HCT116 (cell line): Measurements from ENCODE around the gene RPTOR. TPM values are rescaled to one million over a fixed set of nuclear protein-coding genes. Genes with fewer than 3 reads are reported as not detected.

Experiments
- ATAC-seq: fragments of 200-7000 bp; cut with Tn5 transposase; 2 replicates; pipeline ENCODE4 v1.9.1; 2020; ENCODE audit warnings: mild to moderate bottlenecking, moderate library complexity
- BruUV-seq: library from RNA; stranded (reverse); fragments of 400-500 nt; replicated peaks from 2 replicates; lab custom pipeline; 2021; lab: Mats Ljungman, UMichigan
- CTCF ChIA-PET: fragments of 300-600 bp; sonication (Branson Sonifier 250); formaldehyde crosslinking; loops from one replicate; lab custom pipeline; 2021; ENCODE audit warnings: antibody characterized with exemption; lab: Charles Lee
- POLR2A ChIA-PET: fragments of 300-600, 350-600 bp; sonication (Branson Sonifier 250); formaldehyde crosslinking; loops from one replicate; lab custom pipeline; 2021; ENCODE audit warnings: antibody characterized with exemption; lab: Charles Lee
- RAD21 ChIA-PET, 2 experiments: fragments of 300-600 bp; sonication (Branson Sonifier 250); formaldehyde crosslinking; loops; one replicate each; lab custom pipeline; 2023; ENCODE audit warnings: low total read pairs in 2 of 2; ENCODE audit not compliant: uncharacterized antibody in 2 of 2, unreplicated experiment in 2 of 2, low non-redundant PET in 1 of 2; lab: Charles Lee
- DNase-seq: peaks from one replicate; pipeline ENCODE4 v3.0.0-alpha.2; 2010; ENCODE audit warnings: low read depth, low spot score
- H2AFZ ChIP-seq: fragments of 200-600 bp; shearing (Covaris generic), sonication (generic); 2 replicates; pipeline ENCODE4 v1.6.1; 2017; ENCODE audit warnings: low read depth, mixed run types, mixed read lengths, antibody characterized with exemption, low read length; ENCODE audit not compliant: poor library complexity, severe bottlenecking
- H3K27ac ChIP-seq: 2 replicates; pipeline ENCODE4 v1.5.1; 2012; ENCODE audit warnings: low read depth, low read length
- H3K27me3 ChIP-seq: fragments of 200-600 bp; sonication (generic); 2 replicates; pipeline ENCODE4 v1.6.1; 2016; ENCODE audit warnings: mixed run types, low read length, mixed read lengths; ENCODE audit not compliant: insufficient read depth
- H3K36me3 ChIP-seq, 2 experiments: fragments of 200-500 bp in 1 of 2; fragments of 200-600 bp in 1 of 2; sonication (Bioruptor generic) in 1 of 2; sonication (generic) in 1 of 2; 2 replicates each; pipeline versions ENCODE4 v1.5.1 to v1.6.1; 2014 to 2016; ENCODE audit warnings: low read length in 2 of 2, inconsistent platforms in 1 of 2, mixed read lengths in 1 of 2, mixed run types in 1 of 2; ENCODE audit not compliant: insufficient read depth in 2 of 2, control insufficient read depth in 1 of 2
- H3K4me1 ChIP-seq, 2 experiments: fragments of 200-600 bp in 1 of 2; sonication (generic) in 1 of 2; 2 replicates each; pipeline versions ENCODE4 v1.5.1 to v1.6.1; 2012 to 2017; ENCODE audit warnings: low read length in 2 of 2, inconsistent platforms in 1 of 2, mild to moderate bottlenecking in 1 of 2, mixed read lengths in 1 of 2, mixed run types in 1 of 2, moderate library complexity in 1 of 2; ENCODE audit not compliant: insufficient read depth in 2 of 2, control insufficient read depth in 1 of 2
- H3K4me2 ChIP-seq: fragments of 200-600 bp; sonication (generic); 2 replicates; pipeline ENCODE4 v1.6.1; 2017; ENCODE audit warnings: mixed run types, low read length, mixed read lengths
- H3K4me3 ChIP-seq, 2 experiments: fragments of 200-600 bp in 1 of 2; sonication (generic) in 1 of 2; replicated peaks in 1 of 2; 2 replicates each; pipeline ENCODE4 v1.5.1; 2011 to 2016; ENCODE audit warnings: low read length in 2 of 2, control low read depth in 1 of 2, low read depth in 1 of 2, mild to moderate bottlenecking in 1 of 2, mixed read lengths in 1 of 2, mixed run types in 1 of 2
- H3K79me2 ChIP-seq: fragments of 200-600 bp; sonication (generic); 2 replicates; pipeline ENCODE4 v1.6.1; 2017; ENCODE audit warnings: mild to moderate bottlenecking, mixed run types, low read length, moderate library complexity, mixed read lengths; ENCODE audit not compliant: insufficient read depth
- H3K9ac ChIP-seq: fragments of 200-600 bp; sonication (generic); 2 replicates; pipeline ENCODE4 v1.6.1; 2016; ENCODE audit warnings: low read length, mixed read lengths
- H3K9me2 ChIP-seq: fragments of 200-600 bp; sonication (generic), shearing (Covaris generic); 2 replicates; pipeline ENCODE4 v1.6.1; 2017; ENCODE audit warnings: mixed run types, mild to moderate bottlenecking, moderate library complexity; ENCODE audit not compliant: insufficient read depth
- H3K9me3 ChIP-seq, 2 experiments: fragments of 200-500 bp in 1 of 2; fragments of 200-600 bp in 1 of 2; sonication (Bioruptor generic) in 1 of 2; sonication (generic) in 1 of 2; 2 replicates each; pipeline ENCODE4 v1.6.1; 2014 to 2017; ENCODE audit warnings: low read length in 2 of 2, mixed read lengths in 2 of 2, inconsistent platforms in 1 of 2, low read depth in 1 of 2, mild to moderate bottlenecking in 1 of 2, mixed run types in 1 of 2, moderate library complexity in 1 of 2; ENCODE audit not compliant: control insufficient read depth in 1 of 2, insufficient read depth in 1 of 2
- H4K20me1 ChIP-seq: fragments of 200-600 bp; sonication (generic), shearing (Covaris generic); 2 replicates; pipeline ENCODE4 v1.6.1; 2017; ENCODE audit warnings: mixed run types, mild to moderate bottlenecking, moderate library complexity; ENCODE audit not compliant: insufficient read depth
- CBX3 ChIP-seq: IDR thresholded peaks from 2 replicates; pipeline ENCODE4 v1.6.1; 2012; ENCODE audit warnings: low read depth
- EGR1 ChIP-seq: IDR thresholded peaks from 2 replicates; pipeline ENCODE4 v1.6.1; 2012; ENCODE audit warnings: low read depth
- ELF1 ChIP-seq: IDR thresholded peaks from 2 replicates; pipeline ENCODE4 v1.6.1; 2012; ENCODE audit warnings: low read depth, borderline replicate concordance
- EZH2 ChIP-seq: fragments of 200-600 bp; sonication (generic); IDR thresholded peaks from 2 replicates; pipeline ENCODE4 v1.6.1; 2017; ENCODE audit warnings: antibody characterized with exemption, mixed run types
- EZH2phosphoT487 ChIP-seq: fragments of 200-600 bp; IDR thresholded peaks from 2 replicates; pipeline ENCODE4 v1.6.1; 2018; ENCODE audit warnings: antibody characterized with exemption, borderline replicate concordance
- FOSL1 ChIP-seq: IDR thresholded peaks from 2 replicates; pipeline ENCODE4 v1.6.1; 2012; ENCODE audit warnings: low read depth
- JUND ChIP-seq: IDR thresholded peaks from 2 replicates; pipeline ENCODE4 v1.6.1; 2012
- POLR2A ChIP-seq: IDR thresholded peaks from 2 replicates; pipeline ENCODE4 v1.7.0; 2011; ENCODE audit warnings: borderline replicate concordance; ENCODE audit not compliant: insufficient read depth, insufficient read length; ENCODE audit errors: extremely low read depth
- POLR2AphosphoS5 ChIP-seq: IDR thresholded peaks from 2 replicates; pipeline ENCODE4 v1.6.1; 2011; ENCODE audit warnings: mild to moderate bottlenecking, low read depth, low read length, moderate library complexity
- SP1 ChIP-seq: IDR thresholded peaks from 2 replicates; pipeline ENCODE4 v1.6.1; 2012; ENCODE audit warnings: low read depth
- SRF ChIP-seq: IDR thresholded peaks from 2 replicates; pipeline ENCODE4 v1.6.1; 2012; ENCODE audit warnings: low read depth
- TCF7L2 ChIP-seq: IDR thresholded peaks from 2 replicates; pipeline ENCODE4 v1.7.0; 2011; ENCODE audit warnings: borderline replicate concordance, inconsistent platforms; ENCODE audit not compliant: insufficient read depth, insufficient read length; ENCODE audit errors: extremely low read depth
- YY1 ChIP-seq: IDR thresholded peaks from 2 replicates; pipeline ENCODE4 v1.6.1; 2011; ENCODE audit warnings: low read length, low read depth, moderate library complexity, mild to moderate bottlenecking; ENCODE audit not compliant: insufficient replicate concordance; ENCODE audit errors: extremely low read depth
- ZFX ChIP-seq: fragments of 450-650 bp; IDR thresholded peaks from 2 replicates; pipeline ENCODE4 v1.6.1; 2017
- ZNF274 ChIP-seq: fragments of 200-500 bp; sonication (Bioruptor generic); IDR thresholded peaks from 2 replicates; pipeline ENCODE4 v1.6.1; 2014; ENCODE audit warnings: mild to moderate bottlenecking, low read depth, low read length, inconsistent platforms
- intact Hi-C: fragments of 100-400 bp; cut with micrococcal nuclease; formaldehyde crosslinking; loops from 2 replicates; pipeline ENCODE4 v1.10.0; 2022
- total RNA-seq: library from RNA; stranded (reverse); gene quantifications from one replicate; pipeline ENCODE4 v1.2.1, GENCODE V29; 2021; ENCODE audit not compliant: unreplicated experiment
- TF ChIP-seq, protein P1 (sequence below), 3 experiments: fragments of 200-600 bp in 1 of 3; sonication (generic) in 1 of 3; IDR thresholded peaks in 2 of 3; conservative IDR thresholded peaks in 1 of 3; 2 replicates each; pipeline ENCODE4 v1.5.1; 2012 to 2017; ENCODE audit warnings: low read depth in 2 of 3, low read length in 2 of 3, antibody characterized with exemption in 1 of 3, borderline replicate concordance in 1 of 3, control low read depth in 1 of 3, mild to moderate bottlenecking in 1 of 3, mixed read lengths in 1 of 3, mixed run types in 1 of 3, moderate library complexity in 1 of 3; ENCODE audit not compliant: insufficient read depth in 1 of 3
- TF ChIP-seq, protein P2 (sequence below): IDR thresholded peaks from 2 replicates; pipeline ENCODE4 v1.6.1; 2012; ENCODE audit warnings: low read depth
- TF ChIP-seq, protein P3 (sequence below): IDR thresholded peaks from 2 replicates; pipeline ENCODE4 v1.6.1; 2011; ENCODE audit warnings: mild to moderate bottlenecking, low read length, moderate library complexity; ENCODE audit not compliant: insufficient replicate concordance; ENCODE audit errors: extremely low read depth
- TF ChIP-seq, protein P4 (sequence below): IDR thresholded peaks from 2 replicates; pipeline ENCODE4 v1.6.1; 2012

The RPTOR gene
- total RNA-seq, 1 experiment from 2014 or later = 69.5 TPM

DNA sequence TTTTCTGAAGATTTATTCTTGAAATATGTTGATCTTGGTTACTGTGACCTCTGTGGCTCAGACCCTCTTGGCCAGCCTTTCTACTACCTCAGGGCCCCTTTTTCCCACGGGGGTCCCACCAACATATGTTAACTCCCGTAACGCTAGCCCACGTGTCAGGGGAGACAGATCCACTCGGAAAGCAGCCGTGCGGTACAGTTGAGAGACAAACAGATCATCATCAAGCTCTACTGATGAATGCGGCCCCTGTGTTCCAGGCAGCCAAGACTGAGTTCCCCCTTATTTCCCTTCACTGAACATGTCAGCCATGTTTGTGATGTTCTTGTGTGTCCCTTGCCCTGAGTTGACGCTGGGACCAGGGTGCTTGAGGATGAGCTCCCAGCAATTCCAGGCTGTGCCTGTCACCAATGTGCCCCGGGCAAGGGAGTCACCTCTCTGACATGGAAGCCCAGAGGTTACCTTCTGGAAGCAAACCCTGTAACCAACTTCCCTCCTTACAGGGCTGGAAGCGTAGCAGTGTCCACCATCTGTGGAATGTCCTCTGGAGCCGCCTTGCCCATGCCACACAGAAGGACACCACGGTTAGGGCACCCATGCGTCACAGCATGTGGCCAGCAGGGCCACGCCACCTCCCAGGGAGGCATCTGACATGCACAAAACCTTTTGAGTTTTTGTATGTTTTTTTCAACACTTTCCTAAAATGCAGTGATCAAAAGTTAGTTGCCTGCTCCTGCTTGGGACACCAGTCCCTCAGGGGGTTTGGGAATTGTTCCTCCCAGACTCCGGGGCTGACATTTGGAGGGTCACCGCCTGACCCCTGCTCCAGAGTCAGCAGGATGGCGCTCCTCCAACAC lies 253.3 kb downstream of the RPTOR start:
- H3K4me1 ChIP-seq = peaks cover under 1 to 18% of the 10 kb centered on the region in 2 experiments; a peak in 3 of 4 replicates
- no peak overlapping the region for H2AFZ ChIP-seq
- no peaks in the 10 kb centered on the region for H3K9me3 ChIP-seq
- ChIA-PET RAD21 (no interaction called here), CTCF (no interaction called here), POLR2A (interaction anchor here (0.6 kb wide), 1 partner anchor 42 kb away, joined by 4 read pairs; no protein-coding TSS in a partner anchor)
- ATAC-seq = no peak
- no peak overlapping the region for H3K27ac ChIP-seq
- H3K79me2 ChIP-seq = no peaks in the 10 kb centered on the region; the same call in 1 of the 2 replicates
- intact Hi-C loops = no loop called here
- no peaks in the 10 kb centered on the region for H3K9me2 ChIP-seq
- no peaks in the 10 kb centered on the region for H4K20me1 ChIP-seq
- no peaks in the 10 kb centered on the region for H3K27me3 ChIP-seq
- H3K4me2 ChIP-seq = no peak overlapping the region
- no TSS peak for BruUV-seq
- H3K4me3 ChIP-seq = no peak overlapping the region
- 0 out of 4 replicates have a peak, but pooled peaks cover 0 to 4% of the 10 kb centered on the region in 2 experiments for H3K36me3 ChIP-seq
- DNase-seq = no peak
- H3K9ac ChIP-seq = no peak overlapping the region
- TF ChIP-seq POLR2AphosphoS5 (no peak), ELF1 (no peak), TCF7L2 (no peak), JUND (no peak), EZH2 (no peak), YY1 (no peak), FOSL1 (no peak), EGR1 (no peak), EZH2phosphoT487 (no peak), SP1 (no peak), ZFX (no peak), ZNF274 (no peak), POLR2A (no peak), CBX3 (no peak), SRF (no peak)
- TF ChIP-seq, protein P1, sequence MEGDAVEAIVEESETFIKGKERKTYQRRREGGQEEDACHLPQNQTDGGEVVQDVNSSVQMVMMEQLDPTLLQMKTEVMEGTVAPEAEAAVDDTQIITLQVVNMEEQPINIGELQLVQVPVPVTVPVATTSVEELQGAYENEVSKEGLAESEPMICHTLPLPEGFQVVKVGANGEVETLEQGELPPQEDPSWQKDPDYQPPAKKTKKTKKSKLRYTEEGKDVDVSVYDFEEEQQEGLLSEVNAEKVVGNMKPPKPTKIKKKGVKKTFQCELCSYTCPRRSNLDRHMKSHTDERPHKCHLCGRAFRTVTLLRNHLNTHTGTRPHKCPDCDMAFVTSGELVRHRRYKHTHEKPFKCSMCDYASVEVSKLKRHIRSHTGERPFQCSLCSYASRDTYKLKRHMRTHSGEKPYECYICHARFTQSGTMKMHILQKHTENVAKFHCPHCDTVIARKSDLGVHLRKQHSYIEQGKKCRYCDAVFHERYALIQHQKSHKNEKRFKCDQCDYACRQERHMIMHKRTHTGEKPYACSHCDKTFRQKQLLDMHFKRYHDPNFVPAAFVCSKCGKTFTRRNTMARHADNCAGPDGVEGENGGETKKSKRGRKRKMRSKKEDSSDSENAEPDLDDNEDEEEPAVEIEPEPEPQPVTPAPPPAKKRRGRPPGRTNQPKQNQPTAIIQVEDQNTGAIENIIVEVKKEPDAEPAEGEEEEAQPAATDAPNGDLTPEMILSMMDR (IDR thresholded peaks at IDR 0.05 in 2 of 3, conservative IDR thresholded peaks at IDR 0.05 in 1 of 3; ENCODE audit: borderline replicate concordance in 1 of 3, insufficient read depth in 1 of 3, low read depth in 2 of 3, low read length in 2 of 3) = no peak
- TF ChIP-seq, protein P2, sequence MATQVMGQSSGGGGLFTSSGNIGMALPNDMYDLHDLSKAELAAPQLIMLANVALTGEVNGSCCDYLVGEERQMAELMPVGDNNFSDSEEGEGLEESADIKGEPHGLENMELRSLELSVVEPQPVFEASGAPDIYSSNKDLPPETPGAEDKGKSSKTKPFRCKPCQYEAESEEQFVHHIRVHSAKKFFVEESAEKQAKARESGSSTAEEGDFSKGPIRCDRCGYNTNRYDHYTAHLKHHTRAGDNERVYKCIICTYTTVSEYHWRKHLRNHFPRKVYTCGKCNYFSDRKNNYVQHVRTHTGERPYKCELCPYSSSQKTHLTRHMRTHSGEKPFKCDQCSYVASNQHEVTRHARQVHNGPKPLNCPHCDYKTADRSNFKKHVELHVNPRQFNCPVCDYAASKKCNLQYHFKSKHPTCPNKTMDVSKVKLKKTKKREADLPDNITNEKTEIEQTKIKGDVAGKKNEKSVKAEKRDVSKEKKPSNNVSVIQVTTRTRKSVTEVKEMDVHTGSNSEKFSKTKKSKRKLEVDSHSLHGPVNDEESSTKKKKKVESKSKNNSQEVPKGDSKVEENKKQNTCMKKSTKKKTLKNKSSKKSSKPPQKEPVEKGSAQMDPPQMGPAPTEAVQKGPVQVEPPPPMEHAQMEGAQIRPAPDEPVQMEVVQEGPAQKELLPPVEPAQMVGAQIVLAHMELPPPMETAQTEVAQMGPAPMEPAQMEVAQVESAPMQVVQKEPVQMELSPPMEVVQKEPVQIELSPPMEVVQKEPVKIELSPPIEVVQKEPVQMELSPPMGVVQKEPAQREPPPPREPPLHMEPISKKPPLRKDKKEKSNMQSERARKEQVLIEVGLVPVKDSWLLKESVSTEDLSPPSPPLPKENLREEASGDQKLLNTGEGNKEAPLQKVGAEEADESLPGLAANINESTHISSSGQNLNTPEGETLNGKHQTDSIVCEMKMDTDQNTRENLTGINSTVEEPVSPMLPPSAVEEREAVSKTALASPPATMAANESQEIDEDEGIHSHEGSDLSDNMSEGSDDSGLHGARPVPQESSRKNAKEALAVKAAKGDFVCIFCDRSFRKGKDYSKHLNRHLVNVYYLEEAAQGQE = no peak
- TF ChIP-seq, protein P3, sequence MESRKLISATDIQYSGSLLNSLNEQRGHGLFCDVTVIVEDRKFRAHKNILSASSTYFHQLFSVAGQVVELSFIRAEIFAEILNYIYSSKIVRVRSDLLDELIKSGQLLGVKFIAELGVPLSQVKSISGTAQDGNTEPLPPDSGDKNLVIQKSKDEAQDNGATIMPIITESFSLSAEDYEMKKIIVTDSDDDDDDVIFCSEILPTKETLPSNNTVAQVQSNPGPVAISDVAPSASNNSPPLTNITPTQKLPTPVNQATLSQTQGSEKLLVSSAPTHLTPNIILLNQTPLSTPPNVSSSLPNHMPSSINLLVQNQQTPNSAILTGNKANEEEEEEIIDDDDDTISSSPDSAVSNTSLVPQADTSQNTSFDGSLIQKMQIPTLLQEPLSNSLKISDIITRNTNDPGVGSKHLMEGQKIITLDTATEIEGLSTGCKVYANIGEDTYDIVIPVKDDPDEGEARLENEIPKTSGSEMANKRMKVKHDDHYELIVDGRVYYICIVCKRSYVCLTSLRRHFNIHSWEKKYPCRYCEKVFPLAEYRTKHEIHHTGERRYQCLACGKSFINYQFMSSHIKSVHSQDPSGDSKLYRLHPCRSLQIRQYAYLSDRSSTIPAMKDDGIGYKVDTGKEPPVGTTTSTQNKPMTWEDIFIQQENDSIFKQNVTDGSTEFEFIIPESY = no peak
- TF ChIP-seq, protein P4, sequence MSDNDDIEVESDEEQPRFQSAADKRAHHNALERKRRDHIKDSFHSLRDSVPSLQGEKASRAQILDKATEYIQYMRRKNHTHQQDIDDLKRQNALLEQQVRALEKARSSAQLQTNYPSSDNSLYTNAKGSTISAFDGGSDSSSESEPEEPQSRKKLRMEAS = no peak
